ENCODE results near the gene UBQLNL. TPM values are rescaled to one million over a fixed set of nuclear protein-coding genes. Genes with fewer than 3 reads are reported as not detected.

The UBQLNL gene
- not detected in 2 replicates for total RNA-seq (2016; rRNA removed; fragmentation: Illumina TruSeq; extraction: Trizol)
- not detected in 2 replicates for total RNA-seq (2016; cell fraction: cytosol; rRNA removed; fragmentation: Illumina TruSeq; extraction: Trizol; ENCODE audit: low read depth)
- total RNA-seq (2016; cell fraction: insoluble cytoplasmic fraction; rRNA removed; fragmentation: Illumina TruSeq; extraction: Trizol), result not detected in 2 replicates
- not detected in 2 replicates for total RNA-seq (2016; cell fraction: membrane; rRNA removed; fragmentation: Illumina TruSeq; extraction: Trizol)
- 0.16 TPM in 1 of 2 replicates, not detected in the other for total RNA-seq (2016; cell fraction: nucleus; rRNA removed; fragmentation: Illumina TruSeq; extraction: Trizol)
- polyA plus RNA-seq (2011; rRNA removed), result 0.08 and 0.10 TPM in 2 replicates
- polyA plus RNA-seq (2011; cell fraction: cytosol; rRNA removed), result 0.01 and 0.04 TPM in 2 replicates
- polyA plus RNA-seq (2011; cell fraction: nucleus; rRNA removed), result 0.42 and 0.45 TPM in 2 replicates
- not detected in 2 replicates for polyA plus RNA-seq (2012)
- not detected in 2 replicates for polyA plus RNA-seq (2016; cell fraction: cytosol; fragmentation: Illumina TruSeq; extraction: Trizol; ENCODE audit: low read depth)
- polyA plus RNA-seq (2016; cell fraction: insoluble cytoplasmic fraction; fragmentation: Illumina TruSeq; extraction: Trizol; ENCODE audit: low read depth), result not detected in 2 replicates
- polyA plus RNA-seq (2016; cell fraction: membrane; fragmentation: Illumina TruSeq; extraction: Trizol; ENCODE audit: low read depth), result not detected in 2 replicates
- 0.32 TPM in 1 of 2 replicates, not detected in the other for polyA plus RNA-seq (2016; cell fraction: nucleus; fragmentation: Illumina TruSeq; extraction: Trizol; ENCODE audit: insufficient read depth, low read depth)
- 0.06 TPM in 1 of 2 replicates, not detected in the other for polyA minus RNA-seq (2011; rRNA and poly(A)+ RNA removed; ENCODE audit: low replicate concordance)
- not detected in 2 replicates for polyA minus RNA-seq (2011; cell fraction: cytosol; rRNA and poly(A)+ RNA removed)
- polyA minus RNA-seq (2011; cell fraction: nucleus; rRNA and poly(A)+ RNA removed), result 0.26 and 0.50 TPM in 2 replicates
- Bru-seq, nascent RNA, result not detected
- percentile 24 among the genes with signal in this experiment for BruChase-seq, experiment 1, labeled RNA remaining after a 6-hour chase
- percentile 26 among the genes with signal in this experiment for BruChase-seq, experiment 2, labeled RNA remaining after a 2-hour chase
- long read RNA-seq, experiment 1, result 0 reads
- long read RNA-seq, experiment 2, partial matches to known transcripts, result 0 of 1 reads
- long read RNA-seq, experiment 2, other reads (novel, unspliced or antisense), result 0 of 1 reads

GRCh38 chr11:5516599-5516998, at the start of gene UBQLNL:
UBQLNL (minus strand) TSS chr11:5516699; CDS start chr11:5516441, 258 bp downstream.
- no peak within 1 kb of the TSS for H3K4me3 ChIP-seq (replicated peaks in 1 of 3; ENCODE audit: insufficient read depth in 1 of 3, low read depth in 2 of 3, low read length in 3 of 3)
- no peaks in the 10 kb centered on the region for H3K79me2 ChIP-seq (ENCODE audit: insufficient read depth, low read length)
- no peak within 1 kb of the TSS for H2AFZ ChIP-seq (ENCODE audit: low read length)
- no peaks in the 10 kb centered on the region for H3K4me1 ChIP-seq (ENCODE audit: insufficient read depth, low read length)
- no peaks in the 10 kb centered on the region for H4K20me1 ChIP-seq (ENCODE audit: insufficient read depth, low read length)
- no peaks in the 10 kb centered on the region for H3K36me3 ChIP-seq (replicated peaks in 1 of 2; ENCODE audit: control insufficient read depth in 1 of 2, insufficient read depth in 2 of 2, low read length in 2 of 2)
- H3K4me2 ChIP-seq (ENCODE audit: low read depth, low read length), result no peak within 1 kb of the TSS
- intact Hi-C loops (cut with micrococcal nuclease; ENCODE audit: unreplicated experiment) (no loop called here), in situ Hi-C loops (cut with HindIII; ENCODE audit: extremely low pct_ligation_motif_present, low pct_unique_long_range_greater_than_20kb) (no loop called here)
- H3K27me3 ChIP-seq (ENCODE audit: control insufficient read depth in 1 of 2, insufficient read depth in 2 of 2, low read length in 2 of 2), result no peaks in the 10 kb centered on the region; a peak in 1 of 5 replicates
- CTCF ChIA-PET (ENCODE audit: low intra/inter-chr PET ratio, low total read pairs), result no interaction called here
- WGBS (ENCODE audit: low lambda C conversion rate), result 2% methylated on average over 2 of the region's 2 CpGs
- H3K9me3 ChIP-seq (ENCODE audit: low read length), result no peaks in the 10 kb centered on the region
- no peak for TF ChIP-seq PCBP2 (optimal IDR thresholded peaks at IDR 0.05; ENCODE audit: low read depth, low read length, poor library complexity, severe bottlenecking)
- TF ChIP-seq RXRA (CRISPR knock-in tag; IDR thresholded peaks at IDR 0.05), result no peak
- no peak for TF ChIP-seq MEF2D (CRISPR knock-in tag; IDR thresholded peaks at IDR 0.05)
- no peak for TF ChIP-seq SMC3 (IDR thresholded peaks at IDR 0.05; ENCODE audit: low read length)
- no peak for TF ChIP-seq ZSCAN22 (CRISPR knock-in tag; IDR thresholded peaks at IDR 0.05)
- no peak for TF ChIP-seq ZNF260 (CRISPR knock-in tag; IDR thresholded peaks at IDR 0.05; ENCODE audit: borderline replicate concordance, low read depth)
- TF ChIP-seq ZNF224 (CRISPR knock-in tag; IDR thresholded peaks at IDR 0.05), result no peak
- TF ChIP-seq, protein P1, sequence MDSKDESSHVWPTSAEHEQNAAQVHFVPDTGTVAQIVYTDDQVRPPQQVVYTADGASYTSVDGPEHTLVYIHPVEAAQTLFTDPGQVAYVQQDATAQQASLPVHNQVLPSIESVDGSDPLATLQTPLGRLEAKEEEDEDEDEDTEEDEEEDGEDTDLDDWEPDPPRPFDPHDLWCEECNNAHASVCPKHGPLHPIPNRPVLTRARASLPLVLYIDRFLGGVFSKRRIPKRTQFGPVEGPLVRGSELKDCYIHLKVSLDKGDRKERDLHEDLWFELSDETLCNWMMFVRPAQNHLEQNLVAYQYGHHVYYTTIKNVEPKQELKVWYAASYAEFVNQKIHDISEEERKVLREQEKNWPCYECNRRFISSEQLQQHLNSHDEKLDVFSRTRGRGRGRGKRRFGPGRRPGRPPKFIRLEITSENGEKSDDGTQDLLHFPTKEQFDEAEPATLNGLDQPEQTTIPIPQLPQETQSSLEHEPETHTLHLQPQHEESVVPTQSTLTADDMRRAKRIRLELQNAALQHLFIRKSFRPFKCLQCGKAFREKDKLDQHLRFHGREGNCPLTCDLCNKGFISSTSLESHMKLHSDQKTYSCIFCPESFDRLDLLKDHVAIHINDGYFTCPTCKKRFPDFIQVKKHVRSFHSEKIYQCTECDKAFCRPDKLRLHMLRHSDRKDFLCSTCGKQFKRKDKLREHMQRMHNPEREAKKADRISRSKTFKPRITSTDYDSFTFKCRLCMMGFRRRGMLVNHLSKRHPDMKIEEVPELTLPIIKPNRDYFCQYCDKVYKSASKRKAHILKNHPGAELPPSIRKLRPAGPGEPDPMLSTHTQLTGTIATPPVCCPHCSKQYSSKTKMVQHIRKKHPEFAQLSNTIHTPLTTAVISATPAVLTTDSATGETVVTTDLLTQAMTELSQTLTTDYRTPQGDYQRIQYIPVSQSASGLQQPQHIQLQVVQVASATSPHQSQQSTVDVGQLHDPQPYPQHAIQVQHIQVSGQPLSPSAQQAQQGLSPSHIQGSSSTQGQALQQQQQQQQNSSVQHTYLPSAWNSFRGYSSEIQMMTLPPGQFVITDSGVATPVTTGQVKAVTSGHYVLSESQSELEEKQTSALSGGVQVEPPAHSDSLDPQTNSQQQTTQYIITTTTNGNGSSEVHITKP (CRISPR knock-in tag; IDR thresholded peaks at IDR 0.05; ENCODE audit: low read depth), result no peak
- DNase-seq (ENCODE audit: low spot score) (no peak), FAIRE-seq (no peak), ATAC-seq (no peak)
- H3K27ac ChIP-seq (ENCODE audit: extremely low read length, insufficient read depth, low read length), result no peak within 1 kb of the TSS
- no peak within 1 kb of the TSS for H3K9ac ChIP-seq (ENCODE audit: insufficient read depth, low read depth, low read length)
- no TSS peak for BruUV-seq (replicated peaks)
- POLR2A ChIA-PET, result no interaction called here
